Keratinocyte (primary cell): ENCODE measurements around the gene RXRA. TPM values are rescaled to one million over a fixed set of nuclear protein-coding genes. Genes with fewer than 3 reads are reported as not detected.

Experiments
- DNase-seq: peaks from one replicate; pipeline ENCODE4 v3.0.0-alpha.2; 2011; ENCODE audit warnings: low read depth, missing footprints, low spot score
- FAIRE-seq: peaks from 2 replicates; lab custom pipeline; 2011; peaks lifted over from hg19 to GRCh38; lab: Jason Lieb, UNC
- H2AFZ ChIP-seq: 2 replicates; pipeline ENCODE4 v1.6.0; 2012; ENCODE audit warnings: low read length, control low read depth, inconsistent platforms; ENCODE audit not compliant: control insufficient read depth
- H3K27ac ChIP-seq: 2 replicates; pipeline ENCODE4 v1.5.1; 2011; ENCODE audit warnings: low read length; ENCODE audit not compliant: control insufficient read depth, insufficient read depth
- H3K27me3 ChIP-seq: 3 replicates; pipeline ENCODE4 v1.6.0; 2011; ENCODE audit warnings: low read length; ENCODE audit not compliant: control insufficient read depth, insufficient read depth; ENCODE audit errors: extremely low read depth
- H3K36me3 ChIP-seq, 2 experiments: 2 replicates in 1 of 2; 3 replicates in 1 of 2; pipeline ENCODE4 v1.5.1; 2011; ENCODE audit warnings: low read length in 2 of 2, mild to moderate bottlenecking in 1 of 2; ENCODE audit not compliant: control insufficient read depth in 2 of 2, insufficient read depth in 2 of 2; ENCODE audit errors: extremely low read depth in 1 of 2
- H3K4me1 ChIP-seq: 3 replicates; pipeline ENCODE4 v1.5.1; 2011; ENCODE audit warnings: low read length; ENCODE audit not compliant: control insufficient read depth, insufficient read depth; ENCODE audit errors: extremely low read depth
- H3K4me2 ChIP-seq: 3 replicates; pipeline ENCODE4 v1.6.0; 2011; ENCODE audit warnings: low read depth, low read length; ENCODE audit not compliant: control insufficient read depth, insufficient read depth; ENCODE audit errors: extremely low read depth
- H3K4me3 ChIP-seq, 3 experiments: fragments of 200-600 bp in 1 of 3; sonication (generic) in 1 of 3; 2 replicates in 2 of 3; 3 replicates in 1 of 3; pipeline ENCODE4 v1.5.1; 2011 to 2016; ENCODE audit warnings: low read length in 3 of 3, mild to moderate bottlenecking in 3 of 3, control low read depth in 2 of 3, inconsistent platforms in 1 of 3, low read depth in 1 of 3, mixed read lengths in 1 of 3, mixed run types in 1 of 3, moderate library complexity in 1 of 3; ENCODE audit not compliant: control insufficient read depth in 2 of 3, insufficient read depth in 2 of 3; ENCODE audit errors: extremely low read depth in 1 of 3
- H3K79me2 ChIP-seq: 2 replicates; pipeline ENCODE4 v1.6.0; 2012; ENCODE audit warnings: low read length; ENCODE audit not compliant: control insufficient read depth, insufficient read depth
- H3K9ac ChIP-seq: 3 replicates; pipeline ENCODE4 v1.6.0; 2011; ENCODE audit warnings: low read length; ENCODE audit not compliant: control insufficient read depth, insufficient read depth; ENCODE audit errors: extremely low read depth
- H3K9me1 ChIP-seq: 3 replicates; pipeline ENCODE4 v1.6.0; 2011; ENCODE audit warnings: low read length; ENCODE audit not compliant: control insufficient read depth, insufficient read depth; ENCODE audit errors: extremely low read depth
- H3K9me3 ChIP-seq: 2 replicates; pipeline ENCODE4 v1.5.1; 2012; ENCODE audit warnings: low read depth, low read length; ENCODE audit not compliant: control insufficient read depth
- H4K20me1 ChIP-seq: 3 replicates; pipeline ENCODE4 v1.6.0; 2011; ENCODE audit warnings: low read length; ENCODE audit not compliant: control insufficient read depth, insufficient read depth; ENCODE audit errors: extremely low read depth
- CTCF ChIP-seq, 3 experiments: IDR thresholded peaks in 1 of 3; conservative IDR thresholded peaks in 1 of 3; optimal IDR thresholded peaks in 1 of 3; 2 replicates in 2 of 3; 3 replicates in 1 of 3; pipeline versions ENCODE3 to v1.5.1; 2011; ENCODE audit warnings: low read length in 3 of 3, mild to moderate bottlenecking in 3 of 3, moderate library complexity in 2 of 3, control low read depth in 1 of 3, inconsistent platforms in 1 of 3; ENCODE audit not compliant: insufficient read depth in 2 of 3; ENCODE audit errors: extremely low read depth in 1 of 3
- EZH2 ChIP-seq: IDR thresholded peaks from one replicate; pipeline ENCODE4 v1.6.1; 2012; ENCODE audit warnings: inconsistent platforms, mild to moderate bottlenecking, low read length, moderate library complexity
- dilution Hi-C: fragments of 300-500 bp; cut with MboI; formaldehyde crosslinking; loops from one replicate; pipeline ENCODE4 v1.7.0; 2020; ENCODE audit warnings: low sequenced_read_pairs; ENCODE audit not compliant: extremely low pct_ligation_motif_present
- polyA minus RNA-seq, 3 experiments: library from RNA; depleted of rRNA, polyadenylated mRNA; stranded (reverse); fragments of >200 nt; gene quantifications; 1 replicate in 1 of 3; 2 replicates in 1 of 3; 3 replicates in 1 of 3; pipeline ENCODE4 v1.2.3, GENCODE V29; 2011
- polyA plus RNA-seq, 5 experiments: library from polyadenylated mRNA; depleted of rRNA in 3 of 5; stranded (reverse) in 3 of 5; stranded (forward) in 1 of 5; unstranded in 1 of 5; fragments of >200 nt; gene quantifications; 1 replicate in 1 of 5; 2 replicates in 3 of 5; 3 replicates in 1 of 5; pipeline versions ENCODE4 v1.2.1 to v1.2.3, GENCODE V29; 2011 to 2012; ENCODE audit warnings: missing spikeins in 2 of 5, low read depth in 1 of 5, low replicate concordance in 1 of 5

The RXRA gene
- polyA plus RNA-seq (9.7 to 17.2 TPM (median 16.7 TPM) in 3 replicates), polyA minus RNA-seq (19.2 to 55.3 TPM (median 30.6 TPM) in 3 replicates)
- polyA plus RNA-seq (2011; ENCODE audit: low read depth), result 15.9 TPM
- polyA plus RNA-seq (2011; cell fraction: cytosol; rRNA removed), result 10.5 and 21.8 TPM in 2 replicates
- 19.4 and 29.5 TPM in 2 replicates for polyA plus RNA-seq (2011; cell fraction: nucleus; rRNA removed)
- 30.5 and 34.7 TPM in 2 replicates for polyA plus RNA-seq (2012; ENCODE audit: low replicate concordance)
- 50.6 TPM for polyA minus RNA-seq (2011; cell fraction: cytosol; rRNA and poly(A)+ RNA removed)
- 26.7 and 27.5 TPM in 2 replicates for polyA minus RNA-seq (2011; cell fraction: nucleus; rRNA and poly(A)+ RNA removed)

GRCh38 chr9:134325813-134326723 is at the start of gene RXRA:
TSS of gene RXRA (plus strand) at chr9:134326455. CDS start at chr9:134326632, 177 bp downstream.
- Histone ChIP-seq H2AFZ (peak within 1 kb of the TSS; percentile 76), H3K9me3 (no peaks in the 10 kb centered on the region), H3K4me2 (peak within 1 kb of the TSS; percentile 89), H3K9me1 (peaks cover 9% of the 10 kb centered on the region), H3K79me2 (peaks cover 43% of the 10 kb centered on the region), H3K36me3 (no peaks in the 10 kb centered on the region), H4K20me1 (peaks cover 16% of the 10 kb centered on the region), H3K4me3 (peak within 1 kb of the TSS; percentile 73 to 93 (median 84)), H3K27me3 (no peaks in the 10 kb centered on the region), H3K4me1 (peaks cover 43% of the 10 kb centered on the region), H3K27ac (peak within 1 kb of the TSS; percentile 85), H3K9ac (peak within 1 kb of the TSS; percentile 85)
- no peak for DNase-seq
- TF ChIP-seq EZH2 (no peak), CTCF (optimal IDR thresholded peaks at IDR 0.05 in 1 of 3, IDR thresholded peaks at IDR 0.05 in 1 of 3, conservative IDR thresholded peaks at IDR 0.05 in 1 of 3; ENCODE audit: extremely low read depth in 1 of 3, insufficient read depth in 2 of 3, low read length in 3 of 3) (no peak)
- no peak for FAIRE-seq
- dilution Hi-C loops, result no loop called here

DNA sequence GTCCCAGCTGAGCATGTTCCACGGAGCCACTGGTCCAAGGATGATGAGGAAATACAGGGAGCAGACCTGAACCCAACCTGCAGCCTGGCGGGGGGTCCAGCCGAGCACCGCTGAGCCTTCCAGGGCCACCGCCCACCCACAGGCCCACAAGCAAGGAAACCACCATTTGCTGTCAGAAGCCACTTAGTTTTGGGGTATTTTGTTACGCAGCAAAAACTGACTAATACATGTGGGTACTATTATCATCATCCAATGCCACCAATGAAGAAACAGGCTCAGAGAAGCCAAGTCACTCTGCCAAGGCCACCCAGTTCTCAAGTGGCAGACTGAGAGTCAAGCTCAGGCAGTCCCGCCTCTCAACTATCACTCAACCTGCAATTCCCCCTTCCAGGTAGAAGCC is 48.0 kb upstream of the RXRA start:
- FAIRE-seq (no peak), DNase-seq (no peak)
- Histone ChIP-seq H3K4me2 (no peak overlapping the region), H3K9me3 (no peaks in the 10 kb centered on the region), H3K27me3 (peaks cover 42% of the 10 kb centered on the region), H3K27ac (no peak overlapping the region), H3K9ac (no peak overlapping the region), H4K20me1 (no peaks in the 10 kb centered on the region), H2AFZ (no peak overlapping the region), H3K4me1 (peaks cover 3% of the 10 kb centered on the region), H3K79me2 (no peaks in the 10 kb centered on the region), H3K36me3 (no peaks in the 10 kb centered on the region), H3K4me3 (no peak overlapping the region), H3K9me1 (no peaks in the 10 kb centered on the region)
- dilution Hi-C loops, result no loop called here
- no peak for TF ChIP-seq EZH2
- TF ChIP-seq CTCF (optimal IDR thresholded peaks at IDR 0.05 in 1 of 3, IDR thresholded peaks at IDR 0.05 in 1 of 3, conservative IDR thresholded peaks at IDR 0.05 in 1 of 3; ENCODE audit: extremely low read depth in 1 of 3, insufficient read depth in 2 of 3, low read length in 3 of 3), result no peak
